Kidney (tissue), 14 donors: ENCODE results near the gene CAMK2A. TPM values are rescaled to one million over a fixed set of nuclear protein-coding genes. Genes with fewer than 3 reads are reported as not detected.

Experiments
- DNase-seq, 5 donors: peaks; one replicate each; pipeline ENCODE4 v3.0.0-alpha.2; 2013 to 2020
- FAIRE-seq: peaks from 2 replicates; lab custom pipeline; 2012; peaks lifted over from hg19 to GRCh38; lab: Jason Lieb, UNC
- H3K27ac ChIP-seq, 2 donors: one replicate each; pipeline ENCODE4 v1.7.0; 2013; ENCODE audit warnings: low read depth in 2 of 2, low read length in 2 of 2, inconsistent platforms in 1 of 2
- H3K27me3 ChIP-seq: one replicate; pipeline ENCODE4 v1.7.1; 2013; ENCODE audit warnings: low read length, inconsistent platforms; ENCODE audit not compliant: control insufficient read depth, insufficient read depth
- H3K36me3 ChIP-seq, 3 donors: one replicate each; pipeline versions ENCODE4 v1.7.0 to v1.7.1; 2013; ENCODE audit warnings: low read length in 3 of 3, control low read depth in 1 of 3, inconsistent platforms in 1 of 3; ENCODE audit not compliant: insufficient read depth in 3 of 3, control insufficient read depth in 2 of 3
- H3K4me1 ChIP-seq, 3 donors: one replicate each; pipeline versions ENCODE4 v1.7.0 to v1.7.1; 2013; ENCODE audit warnings: low read length in 3 of 3, inconsistent platforms in 1 of 3, low read depth in 1 of 3; ENCODE audit not compliant: control insufficient read depth in 2 of 3, insufficient read depth in 2 of 3
- H3K4me3 ChIP-seq, 3 donors: one replicate each; pipeline versions ENCODE4 v1.7.0 to v1.8.1; 2013; ENCODE audit warnings: low read length in 3 of 3, control low read depth in 1 of 3, inconsistent platforms in 1 of 3
- H3K9ac ChIP-seq, 3 donors: one replicate each; pipeline versions ENCODE4 v1.7.0 to v1.7.1; 2013; ENCODE audit warnings: low read length in 3 of 3, control low read depth in 1 of 3, inconsistent platforms in 1 of 3
- H3K9me3 ChIP-seq, 3 donors: one replicate each; pipeline versions ENCODE4 v1.7.0 to v1.7.1; 2013; ENCODE audit warnings: low read length in 3 of 3, control low read depth in 1 of 3, inconsistent platforms in 1 of 3; ENCODE audit not compliant: control insufficient read depth in 2 of 3, insufficient read depth in 1 of 3
- CTCF ChIP-seq: IDR thresholded peaks from 3 replicates; pipeline ENCODE4 v1.5.1; 2012; ENCODE audit warnings: mild to moderate bottlenecking, moderate library complexity, borderline replicate concordance; ENCODE audit not compliant: insufficient read depth; ENCODE audit errors: extremely low read depth
- intact Hi-C: fragments of 100-400 bp; cut with DNase I; formaldehyde crosslinking; loops from one replicate; pipeline ENCODE4 v1.11.1; 2022
- polyA plus RNA-seq: library from polyadenylated mRNA; stranded (reverse); fragments of 350-450 nt; fragmentation: Illumina TruSeq; extraction: RNeasy Lipid Tissue Mini Kit (QIAGEN cat#74804); gene quantifications from one replicate; pipeline ENCODE4 v1.2.3, GENCODE V29; 2014; ENCODE audit warnings: low read depth, low replicate concordance; ENCODE audit not compliant: insufficient read depth
- total RNA-seq: library from RNA; stranded (reverse); fragmentation: NEBNext Ultra II Directional; extraction: Animal tissue kit (Norgen Biotek cat#: 25700); gene quantifications from one replicate; pipeline ENCODE4 v1.2.1, GENCODE V29; 2021
- donor health status: control.
- donor health status: control.
- donor health status: control.
- donor health status: control.
- donor health status: control.
- donor health status: DM: yes; HTN: yes; CAD: no.
- donor health status: Normal renal cell carcinoma (clear cell type).

The CAMK2A gene
- total and polyA plus RNA-seq, 2 donors from 2014 or later, result 0.28 to 0.90 TPM

GRCh38 chr5:150303660-150304386, 14.2 kb upstream of the CAMK2A start:
- DNase-seq (peak in 4 of 5 donors; percentile 58 to 94 (median 67)), FAIRE-seq (no peak)
- Histone ChIP-seq H3K9me3 (no peaks in the 10 kb centered on the region), H3K27ac (no peak overlapping the region), H3K4me1 (peaks cover 3 to 9% (median 5%) of the 10 kb centered on the region in 3 donors), H3K36me3 (no peaks in the 10 kb centered on the region), H3K9ac (no peak overlapping the region), H3K4me3 (no peak overlapping the region), H3K27me3 (peaks cover 3% of the 10 kb centered on the region)
- intact Hi-C loops, result no loop called here
- TF ChIP-seq CTCF, result no peak

- peak in 2 of 5 donors; percentile 26 to 45 for DNase-seq
These were observed 13.6 kb upstream of the CAMK2A start for GRCh38 chr5:150303070-150303615.

GRCh38 chr5:150302301-150303069, 12.9 kb upstream of the CAMK2A start, which contains the start of gene ARSI:
Gene ARSI (minus strand): TSS chr5:150302905. CDS start chr5:150302373, 532 bp downstream.
- H3K36me3 ChIP-seq, result no peaks in the 10 kb centered on the region
- H3K27me3 ChIP-seq, result peaks cover 3% of the 10 kb centered on the region
- intact Hi-C loops, result no loop called here
- H3K9ac ChIP-seq, result no peak within 1 kb of the TSS
- no peak for TF ChIP-seq CTCF
- FAIRE-seq, result no peak
- H3K27ac ChIP-seq, result no peak within 1 kb of the TSS
- peak within 1 kb of the TSS in 2 of 3 donors; percentile 30 to 35 for H3K4me3 ChIP-seq
- peak; percentile 67 to 93 (median 77) for DNase-seq
- H3K4me1 ChIP-seq, result peaks cover 3 to 9% (median 5%) of the 10 kb centered on the region in 3 donors
- H3K9me3 ChIP-seq, result no peaks in the 10 kb centered on the region

More at GRCh38 chr5:150303070-150303615, 13.6 kb upstream of the CAMK2A start:
- Histone ChIP-seq H3K27me3 (peaks cover 3% of the 10 kb centered on the region), H3K4me3 (peak overlapping the region in 1 of 3 donors; percentile 30), H3K4me1 (peaks cover 3 to 9% (median 5%) of the 10 kb centered on the region in 3 donors), H3K9me3 (no peaks in the 10 kb centered on the region), H3K9ac (no peak overlapping the region), H3K27ac (no peak overlapping the region), H3K36me3 (no peaks in the 10 kb centered on the region)
- FAIRE-seq, result no peak
- intact Hi-C loops, result no loop called here
- TF ChIP-seq CTCF, result no peak
